Activated CD8-positive, alpha-beta memory T cell treated with anti-CD3 and anti-CD28 coated beads, Interleukin-2, amount 50 U/mL, for 48 hours (primary cell): ENCODE data around the gene IFITM10.

Experiments
- DNase-seq: peaks from one replicate; pipeline ENCODE4 v3.0.0-alpha.2; 2020

The IFITM10 gene

GRCh38 chr11:1750481-1750839 is at the start of gene IFITM10:
Gene IFITM10 (minus strand): TSS chr11:1750595. CDS start chr11:1750442, 153 bp downstream.
- DNase-seq = no peak

GRCh38 chr11:1797391-1798125 is 47.2 kb upstream of the IFITM10 start:
- DNase-seq = no peak

GRCh38 chr11:1796413-1797011 is 46.1 kb upstream of the IFITM10 start:
- no peak for DNase-seq

GRCh38 chr11:1793081-1793480 is 42.7 kb upstream of the IFITM10 start:
- no peak for DNase-seq

- no peak for DNase-seq
Measured at GRCh38 chr11:1792461-1792860, 42.1 kb upstream of the IFITM10 start.

- no peak for DNase-seq
Measured at GRCh38 chr11:1791912-1792311, 41.5 kb upstream of the IFITM10 start.

- DNase-seq = no peak
Measured at GRCh38 chr11:1786466-1786865, 36.1 kb upstream of the IFITM10 start.

- DNase-seq = no peak
Measured at GRCh38 chr11:1785749-1786413, 35.5 kb upstream of the IFITM10 start.

- no peak for DNase-seq
Measured at GRCh38 chr11:1784761-1785650, 34.6 kb upstream of the IFITM10 start.

- DNase-seq = no peak
Measured at GRCh38 chr11:1783725-1784529, 33.5 kb upstream of the IFITM10 start.

- DNase-seq = no peak
Measured at GRCh38 chr11:1782831-1783724, 32.7 kb upstream of the IFITM10 start.

GRCh38 chr11:1782031-1782590 is 31.7 kb upstream of the IFITM10 start:
- DNase-seq = no peak

- no peak for DNase-seq
Measured at GRCh38 chr11:1781593-1781975, 31.2 kb upstream of the IFITM10 start.

GRCh38 chr11:1780700-1781592 is 30.6 kb upstream of the IFITM10 start:
- DNase-seq = no peak

GRCh38 chr11:1779806-1780699 is 29.7 kb upstream of the IFITM10 start:
- DNase-seq = peak; percentile 47

GRCh38 chr11:1779034-1779805 is 28.8 kb upstream of the IFITM10 start:
- peak; percentile 45 for DNase-seq

GRCh38 chr11:1778141-1778911 is 27.9 kb upstream of the IFITM10 start:
- peak; percentile 44 for DNase-seq
